CD4-positive, alpha-beta memory T cell (primary cell): ENCODE results near the gene PTPRN. TPM values are rescaled to one million over a fixed set of nuclear protein-coding genes. Genes with fewer than 3 reads are reported as not detected.
"Not testable (repeated sequence)": the region's sequence is repeated elsewhere in the genome, so short reads cannot be mapped to it uniquely, and the experiment has no call there.

Source experiments
- CTCF ChIA-PET: fragments of 350-600 bp; sonication (Branson Sonifier 250); formaldehyde crosslinking; loops from one replicate; lab custom pipeline; 2021; ENCODE audit warnings: inconsistent platforms; ENCODE audit not compliant: partially characterized antibody; lab: Charles Lee
- POLR2A ChIA-PET: fragments of 350-600 bp; sonication (Branson Sonifier 250); formaldehyde crosslinking; loops from one replicate; lab custom pipeline; 2021; ENCODE audit not compliant: partially characterized antibody; lab: Charles Lee
- DNase-seq, 5 donors: peaks; one replicate each; pipeline versions ENCODE4 v3.0.0 to v3.0.0-alpha.2; 2020 to 2022; ENCODE audit warnings: mixed read lengths in 1 of 5
- H3K27ac ChIP-seq: one replicate; pipeline ENCODE4 v1.7.0; 2013; ENCODE audit warnings: low read depth, low read length
- H3K27me3 ChIP-seq: 2 replicates; pipeline ENCODE4 v1.7.0; 2013; ENCODE audit warnings: mild to moderate bottlenecking, low read length, moderate library complexity; ENCODE audit not compliant: insufficient read depth
- H3K36me3 ChIP-seq: 2 replicates; pipeline ENCODE4 v1.7.0; 2013; ENCODE audit warnings: mild to moderate bottlenecking, low read length, moderate library complexity; ENCODE audit not compliant: insufficient read depth
- H3K4me1 ChIP-seq: 2 replicates; pipeline ENCODE4 v1.7.0; 2013; ENCODE audit warnings: mild to moderate bottlenecking, low read length, moderate library complexity; ENCODE audit not compliant: insufficient read depth
- H3K4me3 ChIP-seq, 2 donors: one replicate each; pipeline ENCODE4 v1.7.0; 2013; ENCODE audit warnings: low read length in 2 of 2, mild to moderate bottlenecking in 1 of 2
- H3K9me3 ChIP-seq, 2 donors: one replicate each; pipeline ENCODE4 v1.7.0; 2013; ENCODE audit warnings: low read length in 2 of 2, control low read depth in 1 of 2; ENCODE audit not compliant: control insufficient read depth in 1 of 2
- H3K27ac Mint-ChIP-seq, 7 donors: one replicate each; pipeline ENCODE4 v1.8.0; 2020 to 2021; ENCODE audit warnings: mixed read lengths in 7 of 7, mild to moderate bottlenecking in 6 of 7, inconsistent platforms in 3 of 7, moderate library complexity in 3 of 7
- H3K27me3 Mint-ChIP-seq, 2 donors: one replicate each; pipeline ENCODE4 v1.8.0; 2020 to 2021; ENCODE audit warnings: mixed read lengths in 2 of 2
- H3K36me3 Mint-ChIP-seq, 2 donors: one replicate each; pipeline ENCODE4 v1.8.0; 2020 to 2021; ENCODE audit warnings: mixed read lengths in 2 of 2, inconsistent platforms in 1 of 2, mild to moderate bottlenecking in 1 of 2
- H3K4me1 Mint-ChIP-seq, 4 donors: one replicate each; pipeline ENCODE4 v1.8.0; 2020 to 2021; ENCODE audit warnings: mixed read lengths in 4 of 4, mild to moderate bottlenecking in 1 of 4
- H3K4me3 Mint-ChIP-seq, 8 donors: one replicate each; pipeline ENCODE4 v1.8.0; 2020 to 2021; ENCODE audit warnings: mixed read lengths in 8 of 8, mild to moderate bottlenecking in 7 of 8, moderate library complexity in 6 of 8, inconsistent platforms in 3 of 8
- H3K9me3 Mint-ChIP-seq, 8 donors: one replicate each; pipeline ENCODE4 v1.8.0; 2020 to 2021; ENCODE audit warnings: mixed read lengths in 8 of 8, mild to moderate bottlenecking in 5 of 8, inconsistent platforms in 3 of 8, moderate library complexity in 1 of 8
- intact Hi-C: fragments of 100-400 bp; cut with micrococcal nuclease; formaldehyde crosslinking; loops from one replicate; pipeline ENCODE4 v1.15.1; 2023
- polyA plus RNA-seq, 2 donors: library from polyadenylated mRNA; unstranded; fragments of 300-500 nt; fragmentation: Illumina TruSeq; gene quantifications; one replicate each; pipeline ENCODE4 v1.2.3, GENCODE V29; 2021
- total RNA-seq, 2 experiments: library from RNA; stranded (reverse); gene quantifications; one replicate each; pipeline ENCODE4 v1.2.3, GENCODE V29; 2021

Gene PTPRN
- total and polyA plus RNA-seq, 4 experiments from 2014 or later: 0.31 TPM; not detected in 3

GRCh38 chr2:219266232-219266631, 43.0 kb downstream of the PTPRN start:
- H3K9me3 ChIP-seq: no peaks in the 10 kb centered on the region
- DNase-seq: no peak

DNA sequence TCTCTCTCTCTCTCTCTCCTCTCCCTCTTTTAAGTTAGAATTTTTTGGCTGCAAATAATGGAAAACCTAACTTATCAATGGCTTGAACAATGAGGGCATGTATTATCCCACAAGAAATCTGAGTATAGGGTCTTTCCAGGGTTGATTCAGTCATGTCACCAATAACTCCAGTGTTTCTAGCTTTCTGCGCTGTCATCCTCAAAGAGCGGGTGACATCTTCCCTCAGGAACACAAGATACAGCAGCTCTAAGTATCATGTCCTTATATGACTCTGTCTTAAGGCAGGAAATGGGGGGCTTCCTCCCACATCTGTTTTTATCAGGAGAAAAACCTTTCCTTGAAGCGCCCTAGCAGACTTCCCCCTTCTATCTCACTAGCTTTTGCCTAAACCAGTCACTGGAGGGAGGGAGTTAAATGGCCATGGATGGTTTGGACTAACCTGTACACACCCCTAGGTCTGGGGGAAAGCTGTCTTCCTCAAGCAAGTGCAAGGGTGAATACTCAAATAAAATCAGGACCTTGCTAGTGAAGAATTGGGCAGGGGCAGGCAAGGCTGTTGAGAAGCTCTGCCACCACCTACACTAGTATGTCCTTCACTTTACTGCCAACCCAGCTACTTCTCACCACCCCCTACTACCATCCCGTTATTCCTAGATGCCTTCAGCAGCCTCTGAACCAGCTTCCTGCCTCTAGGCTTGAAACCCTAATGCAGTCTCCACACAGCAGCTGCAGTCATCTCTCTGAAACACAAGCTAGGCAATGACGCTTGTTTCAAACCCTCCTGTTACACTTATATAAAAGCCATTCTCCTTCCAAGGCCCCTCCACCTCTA, 48.0 kb downstream of the PTPRN start:
- H3K4me1 ChIP-seq: no peaks in the 10 kb centered on the region
- no peak overlapping the region for H3K4me3 ChIP-seq
- Mint-ChIP-seq H3K4me1 (peaks cover 0 to 2% (median 2%) of the 10 kb centered on the region in 4 donors), H3K4me3 (no peak overlapping the region), H3K9me3 (no peaks in the 10 kb centered on the region), H3K36me3 (no peaks in the 10 kb centered on the region), H3K27me3 (peaks cover 1 to 6% of the 10 kb centered on the region in 2 donors), H3K27ac (no peak overlapping the region)
- ChIA-PET POLR2A (interaction anchor here (0.7 to 4.0 kb wide), 6 partner anchors 8 to 84 kb away, joined by 3 to 19 read pairs (median 5); partner anchors contain the start of genes ANKZF1, ATG9A, CNPPD1 and DNAJB2), CTCF (interaction anchor here (1.0 to 5.6 kb wide), 5 partner anchors 9 to 50 kb away, joined by 3 to 42 read pairs (median 4); partner anchors contain the start of gene DNAJB2)
- no peaks in the 10 kb centered on the region for H3K27me3 ChIP-seq
- no peak for DNase-seq
- intact Hi-C loops: no loop called here
- H3K27ac ChIP-seq: no peak overlapping the region
- no peaks in the 10 kb centered on the region for H3K36me3 ChIP-seq
- H3K9me3 ChIP-seq: no peaks in the 10 kb centered on the region

More at GRCh38 chr2:219266232-219266631, 43.0 kb downstream of the PTPRN start:
- no peaks in the 10 kb centered on the region for H3K4me1 ChIP-seq
- intact Hi-C loops: no loop called here
- H3K36me3 Mint-ChIP-seq: no peaks in the 10 kb centered on the region
- H3K9me3 Mint-ChIP-seq: no peaks in the 10 kb centered on the region
- no peaks in the 10 kb centered on the region for H3K4me1 Mint-ChIP-seq
- H3K4me3 Mint-ChIP-seq: no peak overlapping the region
- no peaks in the 10 kb centered on the region for H3K27me3 ChIP-seq
- H3K27ac ChIP-seq: no peak overlapping the region
- ChIA-PET POLR2A (interaction anchor here (1.4 kb wide), 1 partner anchor 12 kb away, joined by 7 read pairs; the partner anchor contains the start of gene TUBA4A), CTCF (interaction anchor here (1.6 to 5.6 kb wide), 2 partner anchors 10 to 11 kb away, joined by 5 to 42 read pairs; partner anchors contain the start of gene DNAJB2)
- H3K27me3 Mint-ChIP-seq: peaks cover 1 to 4% of the 10 kb centered on the region in 2 donors
- H3K36me3 ChIP-seq: no peaks in the 10 kb centered on the region
- H3K4me3 ChIP-seq: no peak overlapping the region
- peak overlapping the region in 1 of 7 donors; percentile 30 for H3K27ac Mint-ChIP-seq

- H3K4me3 Mint-ChIP-seq, H3K27me3 Mint-ChIP-seq, H3K9me3 ChIP-seq, H3K27ac ChIP-seq, H3K27me3 ChIP-seq, H3K4me3 ChIP-seq, DNase-seq, H3K4me1 ChIP-seq, intact Hi-C loops, H3K27ac Mint-ChIP-seq, H3K36me3 Mint-ChIP-seq, H3K36me3 ChIP-seq, H3K9me3 Mint-ChIP-seq: not testable (repeated sequence)
- peaks cover 8 to 18% (median 12%) of the 10 kb centered on the region in 4 donors for H3K4me1 Mint-ChIP-seq
- ChIA-PET CTCF (interaction anchor here (1.1 to 3.3 kb wide), 5 partner anchors 10 to 83 kb away, joined by 3 to 31 read pairs (median 7); partner anchors contain the start of gene DNAJB2), POLR2A (interaction anchor here (1.2 to 2.2 kb wide), 4 partner anchors 9 to 83 kb away, joined by 3 to 11 read pairs (median 6); partner anchors contain the start of genes ANKZF1, ATG9A, CNPPD1 and DNAJB2)
Measured at GRCh38 chr2:219258942-219259341, 50.3 kb downstream of the PTPRN start.

DNA sequence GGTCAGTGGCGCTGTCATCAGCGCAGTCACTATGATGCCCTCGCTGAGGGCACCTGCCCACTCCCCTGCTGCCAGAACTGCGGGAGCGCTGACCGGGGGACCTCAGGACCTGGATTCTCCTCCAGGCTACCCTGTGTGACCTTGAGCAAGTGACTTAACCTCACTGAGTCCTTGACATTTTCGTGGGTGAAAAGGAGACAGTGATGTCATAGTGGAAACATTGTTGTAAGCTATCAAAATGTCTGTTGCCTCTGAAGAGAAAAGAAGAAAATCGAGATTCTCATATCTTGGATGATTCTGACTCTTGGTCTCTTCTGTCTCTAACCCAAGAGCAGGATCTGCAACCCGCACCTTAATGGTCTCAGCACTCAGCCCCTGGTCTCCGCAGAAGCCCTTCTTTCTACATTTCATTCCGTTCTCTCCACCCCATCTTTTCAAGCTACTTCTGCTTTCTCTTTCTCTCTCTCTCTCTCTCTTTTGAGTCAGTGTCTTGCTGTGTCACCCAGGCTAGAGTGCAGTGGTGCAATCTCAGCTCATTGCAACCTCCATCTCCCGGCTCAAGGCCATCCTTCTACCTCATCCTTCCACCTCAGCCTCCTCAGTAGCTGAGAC, 54.5 kb downstream of the PTPRN start:
- peaks cover 22% of the 10 kb centered on the region for H3K36me3 ChIP-seq
- H3K27me3 ChIP-seq: no peaks in the 10 kb centered on the region
- Mint-ChIP-seq H3K9me3 (peaks cover 0 to 4% (median 0%) of the 10 kb centered on the region in 8 donors), H3K27me3 (peaks cover under 1% of the 10 kb centered on the region in 2 donors), H3K27ac (peak overlapping the region; percentile 90 to 98 (median 96)), H3K36me3 (peaks cover 27 to 46% of the 10 kb centered on the region in 2 donors), H3K4me1 (peaks cover 28 to 53% (median 40%) of the 10 kb centered on the region in 4 donors), H3K4me3 (peak overlapping the region; percentile 84 to 98 (median 90))
- H3K9me3 ChIP-seq: no peaks in the 10 kb centered on the region
- ChIA-PET CTCF (interaction anchor here (0.6 to 12.8 kb wide), 19 partner anchors 9 to 378 kb away, joined by 3 to 150 read pairs (median 5); partner anchors contain the start of genes ANKZF1, ATG9A, CNPPD1 and DNAJB2), POLR2A (interaction anchor here (0.8 to 12.0 kb wide), 22 partner anchors 8 to 858 kb away, joined by 3 to 684 read pairs (median 12); partner anchors contain the start of genes ABCB6, ANKZF1, ATG9A and CNPPD1)
- DNase-seq: peak; percentile 68 to 80 (median 71)
- H3K4me1 ChIP-seq: peaks cover 35% of the 10 kb centered on the region
- peak overlapping the region; percentile 87 for H3K27ac ChIP-seq
- intact Hi-C loops: loop anchor here (5.0 kb wide), 1 partner anchor 857 kb away; the partner anchor contains the start of gene CTDSP1
- H3K4me3 ChIP-seq: peak overlapping the region; percentile 94 to 100

DNA sequence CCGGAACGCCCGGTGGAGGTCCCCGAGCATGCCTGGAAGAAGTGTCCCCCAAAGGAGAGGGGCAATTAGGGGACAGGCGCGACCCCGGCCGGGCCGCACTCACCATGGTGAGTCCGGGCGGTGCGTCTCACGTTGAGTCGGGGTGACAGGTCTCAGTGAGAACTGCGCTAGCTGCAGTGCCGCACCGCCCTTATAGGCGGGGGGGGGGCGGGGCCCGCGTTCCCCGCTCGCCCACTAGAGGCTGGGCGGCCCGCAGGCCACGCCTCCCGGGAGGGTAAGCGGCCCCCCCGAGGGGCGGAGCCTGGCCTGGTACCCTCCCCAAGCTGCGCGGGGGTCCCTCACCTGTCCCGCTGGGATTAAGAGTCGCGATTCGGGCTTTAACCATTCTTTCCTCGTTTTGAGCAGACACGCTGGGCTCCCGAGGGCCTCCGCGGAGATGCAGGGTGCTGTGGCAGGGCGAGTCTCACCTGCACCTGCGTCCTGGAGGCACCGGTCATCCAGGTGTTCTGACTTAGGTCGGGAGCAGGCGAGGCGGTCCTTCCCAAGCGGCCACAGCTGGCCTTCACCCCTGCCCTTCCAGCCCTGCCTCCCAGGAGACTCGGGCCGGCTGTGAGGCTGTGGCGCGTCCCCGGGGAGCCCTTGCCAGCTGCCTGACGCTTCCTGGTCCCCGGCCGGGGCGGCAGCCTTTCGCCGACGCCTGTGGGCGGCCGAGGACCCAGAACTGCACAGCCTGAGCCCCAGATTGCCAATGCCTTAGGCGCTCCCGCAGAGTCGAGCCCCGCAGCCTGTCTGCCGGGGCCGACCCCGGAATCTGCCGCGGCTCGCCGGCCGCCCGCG, 55.2 kb downstream of the PTPRN start, which contains the start of gene TUBA4A:
TSS of gene TUBA4A (minus strand) at position 166 of the 837 bp plus-strand sequence. CDS start at position 106, 60 bp downstream.
- POLR2A ChIA-PET: interaction anchor here (1.0 to 12.0 kb wide), 22 partner anchors 9 to 857 kb away, joined by 3 to 684 read pairs (median 12); partner anchors contain the start of genes ABCB6, ANKZF1, ATG9A and CNPPD1
- no peaks in the 10 kb centered on the region for H3K9me3 ChIP-seq
- peaks cover 0 to 4% (median 0%) of the 10 kb centered on the region in 8 donors for H3K9me3 Mint-ChIP-seq

More for the DNA sequence above, 55.2 kb downstream of the PTPRN start, which contains the start of gene TUBA4A:
- Histone ChIP-seq H3K27me3 (no peaks in the 10 kb centered on the region), H3K4me3 (peak within 1 kb of the TSS; percentile 94 to 100), H3K4me1 (peaks cover 42% of the 10 kb centered on the region), H3K36me3 (peaks cover 22% of the 10 kb centered on the region), H3K27ac (peak within 1 kb of the TSS; percentile 87)
- H3K4me3 Mint-ChIP-seq: peak within 1 kb of the TSS; percentile 85 to 99 (median 94)
- CTCF ChIA-PET: interaction anchor here (0.6 to 12.8 kb wide), 18 partner anchors 8 to 134 kb away, joined by 3 to 150 read pairs (median 5); partner anchors contain the start of genes ANKZF1, ATG9A, CNPPD1 and DNAJB2
- peak; percentile 89 to 90 (median 90) for DNase-seq
- H3K4me1 Mint-ChIP-seq: peaks cover 34 to 60% (median 45%) of the 10 kb centered on the region in 4 donors
- intact Hi-C loops: loop anchor here (1.0 to 5.0 kb wide), 10 partner anchors 9 to 857 kb away; partner anchors contain the start of genes ANKZF1, ATG9A, CTDSP1 and DNAJB2
- no peaks in the 10 kb centered on the region for H3K27me3 Mint-ChIP-seq
- peak within 1 kb of the TSS; percentile 92 to 98 (median 97) for H3K27ac Mint-ChIP-seq
- peaks cover 34 to 53% of the 10 kb centered on the region in 2 donors for H3K36me3 Mint-ChIP-seq
